HG02938 (cell line): Measurements from ENCODE around the gene NCOA7.

Source experiments
- ATAC-seq: cut with Tn5 transposase; IDR thresholded peaks from one replicate; pipeline ENCODE4 v1.9.1; 2021; ENCODE audit warnings: mild to moderate bottlenecking, moderate library complexity; ENCODE audit not compliant: unreplicated experiment

NCOA7 gene

DNA sequence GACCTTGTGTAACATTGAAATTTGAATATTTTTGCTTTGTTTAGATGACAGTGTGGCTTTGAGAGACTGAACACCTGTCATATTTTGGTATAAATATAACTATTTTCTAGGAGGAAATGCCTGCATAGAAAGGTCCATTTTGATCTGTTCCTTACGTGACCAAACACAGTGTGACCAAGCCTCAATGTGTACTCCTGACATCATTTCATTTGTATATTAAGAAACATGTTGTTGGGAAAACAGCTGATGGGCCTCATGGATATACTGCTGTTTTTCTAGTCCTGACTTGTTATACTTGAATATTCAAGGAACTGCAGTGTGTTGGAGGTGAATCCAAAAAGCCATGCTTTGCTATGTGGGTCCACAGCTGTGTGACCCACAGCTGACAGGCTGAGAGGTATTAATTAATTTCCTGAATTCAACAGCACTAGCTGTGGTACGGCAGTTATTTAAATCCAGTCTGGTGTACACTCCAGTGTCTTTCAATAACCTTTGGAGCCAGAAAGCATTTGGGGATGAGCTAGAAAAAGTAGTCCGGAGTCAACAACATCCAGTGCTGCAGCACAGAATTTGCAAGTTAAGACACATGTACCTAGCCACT lies 18.9 kb downstream of the NCOA7 start:
- ATAC-seq = no peak

DNA sequence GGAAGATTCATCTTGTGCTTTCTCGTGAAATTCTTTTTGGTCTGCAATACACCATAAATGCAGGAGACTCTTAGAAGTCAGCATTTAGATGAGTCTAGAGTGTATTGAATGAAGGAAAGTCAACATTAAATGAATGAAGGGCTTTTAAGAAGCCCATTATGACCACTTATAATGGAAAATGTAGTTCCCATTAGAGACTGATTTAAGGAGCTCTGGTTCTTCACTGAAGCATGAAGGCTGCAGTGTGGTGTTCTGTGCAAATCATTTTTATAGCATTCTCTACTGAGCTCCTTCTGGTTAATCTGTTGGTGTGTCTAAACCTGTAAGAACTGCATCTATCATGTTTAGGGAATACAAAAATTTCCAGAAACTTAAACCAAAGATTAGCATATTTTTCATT lies 19.7 kb downstream of the NCOA7 start:
- no peak for ATAC-seq

DNA sequence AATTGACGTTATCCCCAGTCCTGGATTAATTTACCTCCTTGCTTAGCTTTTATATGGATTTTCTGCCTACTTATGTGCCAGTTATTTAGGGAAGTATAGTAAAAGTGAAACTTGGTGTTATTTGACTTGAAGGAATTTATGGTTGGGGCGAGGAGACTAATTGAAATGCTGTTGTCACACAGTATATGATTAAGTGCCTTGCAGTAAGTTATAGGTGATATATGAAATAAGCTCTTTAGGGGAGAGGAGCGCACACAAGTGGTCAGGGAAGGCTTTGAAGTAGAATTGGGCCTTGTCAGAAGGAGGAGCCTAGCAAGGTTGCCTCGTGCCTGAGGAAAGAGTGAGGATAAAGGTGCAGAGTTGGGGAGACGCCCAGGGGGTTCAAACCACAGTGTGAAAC lies 20.5 kb downstream of the NCOA7 start:
- no peak for ATAC-seq

DNA sequence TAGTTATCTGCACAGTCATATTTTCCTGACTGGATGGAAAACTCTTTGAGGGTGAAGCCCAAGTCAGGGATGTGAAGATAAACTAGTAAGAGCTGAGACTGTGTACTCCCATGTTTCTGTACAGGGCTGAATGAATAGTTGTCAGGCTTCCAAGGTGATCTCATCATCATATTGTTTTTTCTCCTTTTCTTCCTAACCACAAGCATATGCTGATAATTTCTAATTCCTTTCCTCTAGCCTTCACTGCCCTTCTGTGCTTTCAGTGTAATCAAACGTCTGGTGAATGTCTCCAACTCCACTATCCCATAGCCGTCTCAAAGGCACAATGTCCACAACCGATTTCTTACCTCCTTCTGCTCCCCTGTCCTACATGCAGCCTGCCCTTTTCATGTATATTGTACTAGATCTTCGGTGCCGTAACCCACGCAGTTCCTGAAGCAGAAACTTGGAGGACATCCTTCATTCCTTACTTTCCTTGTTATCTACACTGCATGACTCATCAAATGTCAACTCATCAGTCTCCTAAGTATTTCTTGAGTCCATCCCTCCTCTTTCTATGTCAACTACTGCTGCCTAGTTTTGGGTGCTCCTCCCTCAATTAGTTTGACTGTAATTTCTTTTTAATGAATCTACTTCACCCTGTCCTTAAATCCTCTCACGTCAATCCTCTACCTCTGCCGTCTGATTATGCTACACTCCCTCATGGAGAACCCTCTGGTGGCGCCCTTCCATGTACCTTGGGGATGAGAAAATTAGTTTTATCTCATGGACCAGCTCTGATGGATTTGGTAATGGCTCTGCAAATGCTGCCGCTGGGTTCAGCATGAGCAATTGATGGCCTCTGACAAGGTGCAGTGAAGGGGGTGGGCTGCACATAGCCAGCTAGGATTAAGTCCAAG lies 21.9 kb downstream of the NCOA7 start:
- no peak for ATAC-seq

DNA sequence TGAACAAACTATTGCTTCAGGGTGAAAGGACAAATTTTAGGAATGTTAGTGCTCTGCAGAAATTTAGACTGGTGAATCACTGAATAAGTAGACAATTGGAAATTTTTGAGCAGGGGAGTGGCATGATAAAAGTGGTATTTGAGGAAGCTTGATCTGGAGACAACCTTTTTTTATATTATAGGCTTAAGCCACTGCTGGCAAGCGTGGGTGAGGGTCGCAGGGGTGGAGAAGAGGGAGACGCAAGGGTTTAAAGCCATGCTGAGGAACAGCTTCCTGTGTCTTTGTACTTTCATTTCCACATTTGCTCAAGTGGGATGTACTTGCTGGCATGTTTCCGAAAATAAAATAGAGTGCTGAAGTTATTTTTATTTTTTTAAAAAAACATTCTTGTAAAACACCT lies 23.7 kb downstream of the NCOA7 start:
- ATAC-seq = no peak

GRCh38 chr6:125815080-125815910 lies 24.5 kb downstream of the NCOA7 start:
- no peak for ATAC-seq

- no peak for ATAC-seq
These were observed 26.1 kb downstream of the NCOA7 start for GRCh38 chr6:125816828-125817280.

DNA sequence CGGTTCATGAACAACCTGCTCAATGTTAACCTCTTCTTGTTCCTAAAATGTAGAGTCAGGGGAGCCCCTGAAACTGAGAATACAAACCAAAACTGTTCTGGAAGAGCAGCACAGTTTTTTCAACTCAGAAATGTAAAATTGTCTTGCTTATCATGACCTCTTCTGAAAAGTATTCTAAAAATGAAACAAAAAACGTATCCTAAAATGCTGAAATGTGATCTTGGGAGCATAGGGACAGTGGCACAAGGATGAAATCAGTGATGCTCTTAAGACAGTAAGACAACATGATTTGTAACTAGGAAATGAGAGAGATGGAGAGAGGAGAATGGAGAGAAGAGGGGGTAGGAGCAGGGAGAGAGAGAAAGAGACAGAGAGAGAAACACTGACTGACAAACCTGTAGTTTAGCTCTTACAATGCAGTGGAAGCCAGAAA lies 27.5 kb downstream of the NCOA7 start:
- no peak for ATAC-seq

DNA sequence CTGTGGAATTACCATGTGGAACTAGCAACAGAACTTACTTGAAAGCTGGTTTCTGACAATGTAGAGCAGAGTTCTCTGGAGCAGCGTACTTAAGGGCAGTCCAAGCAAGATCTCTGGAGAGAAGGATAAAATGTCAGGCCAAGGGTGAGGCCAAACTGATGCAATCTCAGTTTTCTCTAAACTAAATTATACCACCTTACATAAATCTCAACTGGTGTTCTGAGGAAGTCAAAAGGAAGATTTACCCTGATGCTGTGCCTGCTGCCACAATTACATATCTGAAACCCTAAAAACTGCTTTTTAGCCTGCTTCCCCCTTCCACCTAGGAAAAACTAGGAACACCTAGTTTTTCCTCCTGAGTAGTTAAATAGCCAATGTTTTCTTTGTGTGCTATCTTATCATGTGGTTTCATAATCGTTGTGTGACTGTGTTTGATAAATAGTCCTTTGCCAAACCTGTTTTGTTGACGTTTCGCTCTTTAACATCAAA lies 28.1 kb downstream of the NCOA7 start:
- ATAC-seq = no peak

DNA sequence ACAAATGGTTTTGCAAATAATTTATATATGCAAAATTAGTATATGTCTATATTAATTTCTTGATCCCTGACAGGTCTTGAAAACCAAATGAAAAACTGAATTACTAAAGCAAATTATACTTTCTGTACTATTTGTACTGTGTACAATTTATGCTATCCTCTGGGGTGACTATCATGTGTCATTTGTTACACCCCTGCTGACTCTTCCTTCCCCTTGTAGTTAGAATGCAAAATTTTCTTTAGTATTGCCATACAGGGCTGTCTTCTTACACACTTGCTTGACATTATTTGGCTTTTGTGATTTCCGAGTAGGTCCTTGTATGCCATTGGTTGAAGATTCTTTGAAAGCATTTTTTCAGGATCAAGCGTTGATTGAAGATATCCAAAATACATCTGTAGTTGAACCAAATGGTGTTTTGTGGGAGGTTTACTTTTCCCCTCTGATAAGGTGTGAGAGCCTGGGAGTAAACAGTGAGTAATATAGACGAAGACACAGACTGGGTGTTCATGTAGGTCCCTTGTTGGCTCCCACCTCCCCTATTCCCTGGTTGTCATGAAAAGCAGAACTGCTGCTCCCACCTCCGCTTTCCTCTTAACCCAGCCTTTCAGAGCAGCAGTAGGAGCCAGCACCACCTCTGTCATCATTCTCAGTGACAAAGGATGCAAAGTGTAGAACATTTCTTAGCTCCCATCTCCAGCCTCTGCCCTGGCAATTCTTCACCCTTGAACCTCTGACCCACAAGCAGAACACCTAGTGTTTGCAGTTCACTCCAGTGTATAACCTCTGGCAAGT lies 29.0 kb downstream of the NCOA7 start:
- ATAC-seq = no peak

DNA sequence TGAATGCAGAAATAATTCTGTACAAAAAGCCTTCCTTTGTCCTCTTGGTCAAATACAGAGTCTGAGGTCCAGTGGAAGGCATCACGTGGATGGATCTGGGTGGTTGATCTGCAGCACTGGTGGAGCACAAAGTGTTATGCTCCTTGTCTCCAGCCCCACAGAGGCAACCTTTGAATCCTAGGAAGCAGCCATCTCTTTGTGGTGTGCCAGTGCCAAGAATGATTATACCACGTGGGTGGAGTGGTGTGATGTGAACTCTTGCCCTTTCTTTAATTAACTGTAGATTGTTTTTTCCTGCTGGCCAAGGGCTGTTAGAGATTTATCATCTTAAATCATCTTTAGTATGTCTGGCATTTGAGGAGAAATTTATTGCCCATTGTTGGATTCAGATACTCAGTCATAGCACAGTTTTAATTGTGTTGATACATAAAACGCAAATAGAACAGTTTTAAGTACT lies 31.1 kb downstream of the NCOA7 start:
- ATAC-seq = no peak

DNA sequence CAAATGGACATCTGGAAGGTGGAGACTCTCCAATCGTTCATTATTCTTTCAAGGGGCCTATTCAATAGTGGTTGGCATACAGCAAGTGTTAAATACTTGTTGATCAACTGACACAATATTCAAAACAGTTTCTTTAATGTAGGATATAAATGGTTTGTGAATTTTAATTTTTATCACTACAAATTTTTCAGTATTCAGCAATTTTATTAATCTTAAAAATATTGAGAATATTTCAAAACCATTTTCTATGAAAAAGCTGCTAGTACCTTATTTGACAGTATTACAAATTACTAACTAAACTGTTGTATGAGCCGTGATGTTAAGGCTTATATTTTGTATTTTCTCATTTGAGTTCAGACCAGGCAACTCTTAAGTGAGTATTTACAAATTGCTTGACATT lies 32.4 kb downstream of the NCOA7 start:
- no peak for ATAC-seq

DNA sequence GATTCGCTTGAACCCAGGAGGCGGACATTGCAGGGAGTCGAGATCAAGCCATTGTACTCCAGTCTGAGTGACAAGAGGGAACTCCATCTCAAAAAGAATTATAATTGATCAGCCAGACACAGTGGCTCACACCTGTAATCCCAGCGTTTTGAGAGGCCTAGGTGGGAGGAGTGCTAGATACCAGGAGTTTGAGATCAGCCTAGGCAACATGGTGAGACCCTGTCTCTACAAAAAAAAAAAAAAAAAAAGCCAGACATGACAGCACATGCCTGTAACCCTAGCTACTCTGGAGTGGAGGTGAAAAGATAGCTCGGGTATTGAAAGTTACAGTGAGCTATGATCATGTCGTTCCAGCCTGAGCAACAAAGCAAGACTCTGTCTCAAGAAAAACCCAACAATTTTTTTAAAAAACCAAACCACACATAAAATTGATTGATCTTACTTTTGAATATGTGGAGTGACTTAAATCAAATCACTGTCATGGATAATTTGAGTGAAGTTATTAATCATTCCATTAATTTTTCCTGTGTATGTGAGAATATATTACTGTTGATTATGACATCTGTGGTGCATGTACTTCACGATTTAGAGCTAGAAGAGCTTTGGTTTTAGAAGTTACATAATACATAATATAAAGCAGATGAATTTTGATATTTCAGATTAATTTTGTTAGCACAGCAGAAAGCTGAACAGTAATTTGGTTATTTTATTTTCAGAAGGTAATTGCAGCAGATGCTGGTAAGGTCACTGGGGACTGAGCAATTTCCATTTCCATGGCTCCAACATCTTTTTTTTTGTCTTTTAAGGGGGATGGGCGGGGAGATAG lies 34.4 kb downstream of the NCOA7 start:
- no peak for ATAC-seq

- no peak for ATAC-seq
These were observed 36.1 kb downstream of the NCOA7 start for GRCh38 chr6:125826695-125827463.

DNA sequence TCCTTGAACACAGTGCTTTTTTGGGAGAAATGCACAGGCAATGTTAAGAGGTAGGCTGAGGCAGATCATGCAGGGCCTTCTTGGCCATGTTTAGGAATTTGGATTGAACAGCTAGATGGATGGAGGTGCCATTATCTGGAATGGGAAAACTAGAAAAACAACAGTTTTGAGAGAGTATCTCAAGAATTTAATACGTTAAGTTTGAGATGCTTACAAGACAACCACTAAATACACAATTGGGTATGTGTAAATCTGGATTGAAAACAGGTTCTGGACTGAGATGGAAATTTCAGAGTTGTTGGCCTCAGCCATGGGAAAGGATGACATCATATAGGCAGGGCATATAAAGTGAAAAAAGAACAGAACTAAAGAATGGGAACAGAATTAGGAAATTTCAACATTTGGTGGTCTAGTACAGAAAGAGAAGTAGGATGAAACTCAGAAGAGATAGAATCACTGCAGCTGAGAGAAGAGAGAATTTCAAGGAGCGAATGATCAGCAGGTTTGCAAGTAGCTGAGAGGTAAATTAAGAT lies 37.1 kb downstream of the NCOA7 start:
- ATAC-seq = no peak

DNA sequence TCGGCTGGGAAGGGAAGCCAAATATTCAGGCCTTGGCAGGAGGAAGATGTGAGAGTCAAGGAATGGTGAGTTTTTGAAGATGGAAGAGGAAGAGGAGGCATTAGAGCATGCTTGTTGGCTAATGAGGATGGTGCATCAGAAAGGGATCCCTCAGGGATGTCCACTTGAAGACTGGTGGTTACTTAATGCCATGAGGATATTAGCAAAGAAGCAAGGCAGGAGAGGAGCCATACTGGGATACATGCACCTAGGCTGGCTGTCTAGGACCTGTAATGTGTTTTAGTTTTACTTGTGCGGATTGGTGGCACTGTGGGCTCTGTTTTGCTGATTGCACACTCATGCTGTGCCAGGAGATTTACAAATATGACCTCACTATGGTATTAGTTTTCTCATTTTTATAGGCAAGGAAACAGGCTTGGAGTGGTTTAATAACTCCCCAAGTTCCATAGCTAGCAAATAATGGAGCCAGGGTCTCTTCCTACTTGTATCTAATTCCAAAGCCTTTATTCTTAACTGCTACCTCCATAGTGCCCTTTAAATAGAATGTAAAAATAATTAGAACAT lies 37.8 kb downstream of the NCOA7 start:
- no peak for ATAC-seq

DNA sequence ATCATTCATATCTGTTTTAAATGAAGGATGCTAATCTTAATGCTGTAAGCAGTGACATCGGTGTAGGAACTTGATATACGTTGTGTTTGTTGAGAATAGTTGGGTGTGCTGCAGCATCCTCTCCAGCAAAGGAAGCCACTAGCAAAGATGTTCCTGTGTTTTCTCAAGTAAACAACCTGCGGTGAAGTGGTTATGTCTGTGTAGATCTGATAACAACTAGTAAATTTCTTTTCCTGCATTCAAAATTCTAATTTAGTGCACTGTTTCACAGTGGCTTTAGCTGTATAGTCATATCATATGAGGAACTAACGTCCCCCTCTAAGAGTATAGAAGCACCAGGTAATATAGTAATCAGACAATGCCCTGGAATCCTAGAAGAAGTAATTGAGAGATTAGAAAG lies 38.7 kb downstream of the NCOA7 start:
- no peak for ATAC-seq

- ATAC-seq = no peak
These were observed 40.9 kb downstream of the NCOA7 start for GRCh38 chr6:125831659-125832058.
